HepG2 (cell line): Measurements from ENCODE around the gene SLC34A3. TPM values are rescaled to one million over a fixed set of nuclear protein-coding genes. Genes with fewer than 3 reads are reported as not detected.

Experiments used
- ARID4A ChIP-seq: sonication (generic); formaldehyde crosslinking; IDR thresholded peaks from 2 replicates; pipeline ENCODE4 v1.5.0; 2020; ENCODE audit warnings: mild to moderate bottlenecking, missing genetic modification reagents, borderline replicate concordance
- ATF4 ChIP-seq, 2 experiments: fragments of 450-650 bp in 1 of 2; sonication (generic) in 1 of 2; formaldehyde crosslinking; IDR thresholded peaks; 2 replicates each; pipeline versions ENCODE4 v1.5.0 to v1.8.0; 2020 to 2022; ENCODE audit warnings: mild to moderate bottlenecking in 1 of 2, missing genetic modification reagents in 1 of 2
- FOXJ3 ChIP-seq: sonication (generic); formaldehyde crosslinking; IDR thresholded peaks from 2 replicates; pipeline ENCODE4 v1.4.0; 2020; ENCODE audit warnings: missing genetic modification reagents, mild to moderate bottlenecking, borderline replicate concordance
- HDAC1 ChIP-seq: sonication (generic); formaldehyde crosslinking; IDR thresholded peaks from 2 replicates; pipeline ENCODE4 v1.5.1; 2020; ENCODE audit warnings: mild to moderate bottlenecking, missing genetic modification reagents
- RNF2 ChIP-seq: fragments of 450-650 bp; conservative IDR thresholded peaks from 2 replicates; pipeline ENCODE4 v1.6.1; 2016; ENCODE audit warnings: low read depth
- SALL1 ChIP-seq: sonication (generic); formaldehyde crosslinking; IDR thresholded peaks from 2 replicates; pipeline ENCODE4 v1.8.0; 2022; ENCODE audit warnings: mild to moderate bottlenecking, missing genetic modification reagents
- ZBTB7B ChIP-seq: sonication (generic); formaldehyde crosslinking; IDR thresholded peaks from 2 replicates; pipeline ENCODE4 v1.4.0; 2020; ENCODE audit warnings: missing genetic modification reagents
- ZFX ChIP-seq: sonication (generic); formaldehyde crosslinking; IDR thresholded peaks from 2 replicates; pipeline ENCODE4 v1.4.0; 2020; ENCODE audit warnings: mild to moderate bottlenecking, low read depth, missing genetic modification reagents, moderate library complexity
- ZNF780A ChIP-seq: sonication (generic); formaldehyde crosslinking; IDR thresholded peaks from 2 replicates; pipeline ENCODE4 v1.8.0; 2022; ENCODE audit warnings: mild to moderate bottlenecking, missing genetic modification reagents, moderate library complexity
- polyA plus RNA-seq, 8 experiments: library from polyadenylated mRNA; depleted of rRNA in 3 of 8; stranded (reverse) in 7 of 8; unstranded in 1 of 8; fragments of >200 nt; fragmentation: Illumina TruSeq in 4 of 8; extraction: Trizol in 4 of 8; gene quantifications; 2 replicates each; pipeline versions ENCODE4 v1.2.1 to v1.2.3, GENCODE V29; 2011 to 2016; ENCODE audit warnings: low read depth in 4 of 8, missing spikeins in 1 of 8, mixed read lengths in 1 of 8; ENCODE audit not compliant: insufficient read depth in 1 of 8
- total RNA-seq, 5 experiments: library from RNA; depleted of rRNA; stranded (reverse); fragments of >200 nt; fragmentation: Illumina TruSeq; extraction: Trizol; gene quantifications; 2 replicates each; pipeline ENCODE4 v1.2.3, GENCODE V29; 2016; ENCODE audit warnings: low read depth in 1 of 5
- TF ChIP-seq, protein P1 (sequence below): IDR thresholded peaks from 2 replicates; pipeline ENCODE4 v1.6.1; 2018; ENCODE audit warnings: missing genetic modification reagents
- TF ChIP-seq, protein P2 (sequence below): IDR thresholded peaks from 2 replicates; pipeline ENCODE4 v1.4.0; 2020; ENCODE audit warnings: mild to moderate bottlenecking, missing genetic modification reagents
- TF ChIP-seq, protein P3 (sequence below): sonication (generic); formaldehyde crosslinking; IDR thresholded peaks from 2 replicates; pipeline ENCODE4 v1.4.0; 2020; ENCODE audit warnings: missing genetic modification reagents, borderline replicate concordance

The SLC34A3 gene
- total and polyA plus RNA-seq, 2 of the 13 experiments (the other 11 are each of a cell fraction or from before 2014, with no cell fraction given) = 0.07 to 1.0 TPM

- peak; percentile 68; the same call in 1 of the 2 replicates for TF ChIP-seq ARID4A
- peak; percentile 66 for TF ChIP-seq SALL1 (CRISPR knock-in tag)
- TF ChIP-seq ZBTB7B = peak; percentile 39; the same call in 1 of the 2 replicates
- 0 out of 4 replicates have a peak, but pooled peaks of 1 of the 2 experiments have one; percentile 13 for TF ChIP-seq ATF4 (CRISPR knock-in tag; IDR thresholded peaks at IDR 0.05)
- TF ChIP-seq, protein P1, sequence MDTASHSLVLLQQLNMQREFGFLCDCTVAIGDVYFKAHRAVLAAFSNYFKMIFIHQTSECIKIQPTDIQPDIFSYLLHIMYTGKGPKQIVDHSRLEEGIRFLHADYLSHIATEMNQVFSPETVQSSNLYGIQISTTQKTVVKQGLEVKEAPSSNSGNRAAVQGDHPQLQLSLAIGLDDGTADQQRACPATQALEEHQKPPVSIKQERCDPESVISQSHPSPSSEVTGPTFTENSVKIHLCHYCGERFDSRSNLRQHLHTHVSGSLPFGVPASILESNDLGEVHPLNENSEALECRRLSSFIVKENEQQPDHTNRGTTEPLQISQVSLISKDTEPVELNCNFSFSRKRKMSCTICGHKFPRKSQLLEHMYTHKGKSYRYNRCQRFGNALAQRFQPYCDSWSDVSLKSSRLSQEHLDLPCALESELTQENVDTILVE (CRISPR knock-in tag) = peak; percentile 49; the same call in 1 of the 2 replicates
- TF ChIP-seq ZFX (CRISPR knock-in tag) = peak; percentile 61
- TF ChIP-seq ZNF780A (CRISPR knock-in tag) = 0 out of 2 replicates have a peak, but pooled peaks have one; percentile 26
- no peak for TF ChIP-seq RNF2
- TF ChIP-seq, protein P2, sequence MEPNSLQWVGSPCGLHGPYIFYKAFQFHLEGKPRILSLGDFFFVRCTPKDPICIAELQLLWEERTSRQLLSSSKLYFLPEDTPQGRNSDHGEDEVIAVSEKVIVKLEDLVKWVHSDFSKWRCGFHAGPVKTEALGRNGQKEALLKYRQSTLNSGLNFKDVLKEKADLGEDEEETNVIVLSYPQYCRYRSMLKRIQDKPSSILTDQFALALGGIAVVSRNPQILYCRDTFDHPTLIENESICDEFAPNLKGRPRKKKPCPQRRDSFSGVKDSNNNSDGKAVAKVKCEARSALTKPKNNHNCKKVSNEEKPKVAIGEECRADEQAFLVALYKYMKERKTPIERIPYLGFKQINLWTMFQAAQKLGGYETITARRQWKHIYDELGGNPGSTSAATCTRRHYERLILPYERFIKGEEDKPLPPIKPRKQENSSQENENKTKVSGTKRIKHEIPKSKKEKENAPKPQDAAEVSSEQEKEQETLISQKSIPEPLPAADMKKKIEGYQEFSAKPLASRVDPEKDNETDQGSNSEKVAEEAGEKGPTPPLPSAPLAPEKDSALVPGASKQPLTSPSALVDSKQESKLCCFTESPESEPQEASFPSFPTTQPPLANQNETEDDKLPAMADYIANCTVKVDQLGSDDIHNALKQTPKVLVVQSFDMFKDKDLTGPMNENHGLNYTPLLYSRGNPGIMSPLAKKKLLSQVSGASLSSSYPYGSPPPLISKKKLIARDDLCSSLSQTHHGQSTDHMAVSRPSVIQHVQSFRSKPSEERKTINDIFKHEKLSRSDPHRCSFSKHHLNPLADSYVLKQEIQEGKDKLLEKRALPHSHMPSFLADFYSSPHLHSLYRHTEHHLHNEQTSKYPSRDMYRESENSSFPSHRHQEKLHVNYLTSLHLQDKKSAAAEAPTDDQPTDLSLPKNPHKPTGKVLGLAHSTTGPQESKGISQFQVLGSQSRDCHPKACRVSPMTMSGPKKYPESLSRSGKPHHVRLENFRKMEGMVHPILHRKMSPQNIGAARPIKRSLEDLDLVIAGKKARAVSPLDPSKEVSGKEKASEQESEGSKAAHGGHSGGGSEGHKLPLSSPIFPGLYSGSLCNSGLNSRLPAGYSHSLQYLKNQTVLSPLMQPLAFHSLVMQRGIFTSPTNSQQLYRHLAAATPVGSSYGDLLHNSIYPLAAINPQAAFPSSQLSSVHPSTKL (CRISPR knock-in tag) = peak; percentile 71
- TF ChIP-seq HDAC1 = peak; percentile 79
- TF ChIP-seq FOXJ3 (CRISPR knock-in tag) = no peak
- TF ChIP-seq, protein P3, sequence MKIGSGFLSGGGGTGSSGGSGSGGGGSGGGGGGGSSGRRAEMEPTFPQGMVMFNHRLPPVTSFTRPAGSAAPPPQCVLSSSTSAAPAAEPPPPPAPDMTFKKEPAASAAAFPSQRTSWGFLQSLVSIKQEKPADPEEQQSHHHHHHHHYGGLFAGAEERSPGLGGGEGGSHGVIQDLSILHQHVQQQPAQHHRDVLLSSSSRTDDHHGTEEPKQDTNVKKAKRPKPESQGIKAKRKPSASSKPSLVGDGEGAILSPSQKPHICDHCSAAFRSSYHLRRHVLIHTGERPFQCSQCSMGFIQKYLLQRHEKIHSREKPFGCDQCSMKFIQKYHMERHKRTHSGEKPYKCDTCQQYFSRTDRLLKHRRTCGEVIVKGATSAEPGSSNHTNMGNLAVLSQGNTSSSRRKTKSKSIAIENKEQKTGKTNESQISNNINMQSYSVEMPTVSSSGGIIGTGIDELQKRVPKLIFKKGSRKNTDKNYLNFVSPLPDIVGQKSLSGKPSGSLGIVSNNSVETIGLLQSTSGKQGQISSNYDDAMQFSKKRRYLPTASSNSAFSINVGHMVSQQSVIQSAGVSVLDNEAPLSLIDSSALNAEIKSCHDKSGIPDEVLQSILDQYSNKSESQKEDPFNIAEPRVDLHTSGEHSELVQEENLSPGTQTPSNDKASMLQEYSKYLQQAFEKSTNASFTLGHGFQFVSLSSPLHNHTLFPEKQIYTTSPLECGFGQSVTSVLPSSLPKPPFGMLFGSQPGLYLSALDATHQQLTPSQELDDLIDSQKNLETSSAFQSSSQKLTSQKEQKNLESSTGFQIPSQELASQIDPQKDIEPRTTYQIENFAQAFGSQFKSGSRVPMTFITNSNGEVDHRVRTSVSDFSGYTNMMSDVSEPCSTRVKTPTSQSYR (CRISPR knock-in tag) = peak; percentile 71; the same call in 1 of the 2 replicates
Observed at GRCh38 chr9:137218754-137219271, 11.9 kb upstream of the SLC34A3 start (continued).
